HG03432 (cell line): Measurements from ENCODE around the gene PSMB2.

ENCODE experiments used
- ATAC-seq: cut with Tn5 transposase; IDR thresholded peaks from one replicate; pipeline ENCODE4 v1.9.1; 2021; ENCODE audit warnings: mild to moderate bottlenecking, moderate library complexity; ENCODE audit not compliant: unreplicated experiment

PSMB2 gene

DNA sequence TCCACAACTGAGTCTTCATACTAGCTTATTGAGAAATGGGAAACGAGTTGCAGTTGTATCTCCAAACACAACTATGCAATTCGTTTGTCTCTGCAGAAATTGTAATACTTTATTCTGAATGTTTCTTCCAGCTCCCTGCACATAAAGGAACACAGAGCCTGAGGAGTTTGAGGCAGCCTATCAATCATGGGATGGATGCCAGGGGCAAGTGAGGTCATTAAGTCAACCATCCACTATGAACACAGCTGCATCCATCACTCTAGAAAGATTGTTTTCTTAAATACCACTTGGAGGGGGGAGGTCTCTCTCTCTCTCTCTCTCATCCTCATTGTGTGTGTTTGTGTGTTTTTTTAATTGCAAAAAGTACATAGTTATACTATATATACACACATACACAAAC lies 2.9 kb upstream of the PSMB2 start:
- no peak for ATAC-seq

DNA sequence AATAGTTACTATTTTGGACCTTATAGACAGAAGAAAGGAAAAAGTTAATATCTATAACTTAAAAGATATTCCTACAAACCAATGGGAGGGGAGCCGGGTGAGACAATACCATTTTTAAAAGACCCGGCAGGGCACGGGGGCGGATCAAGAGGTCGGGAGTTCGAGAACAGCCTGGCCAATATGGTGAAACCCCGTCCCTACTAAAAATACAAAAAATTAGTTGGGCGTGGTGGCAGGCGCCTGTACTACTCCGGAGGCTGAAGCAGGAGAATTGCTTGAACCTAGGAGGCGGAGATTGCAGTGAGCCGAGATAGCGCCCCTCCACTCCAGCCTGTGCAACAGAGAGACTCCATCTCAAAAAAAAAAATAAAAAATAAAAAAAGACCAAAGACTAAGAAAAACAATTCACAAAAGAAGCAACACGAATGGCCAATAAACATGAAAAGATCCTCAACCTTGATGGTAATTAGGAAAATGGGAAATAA lies 1.2 kb upstream of the PSMB2 start:
- no peak for ATAC-seq

DNA sequence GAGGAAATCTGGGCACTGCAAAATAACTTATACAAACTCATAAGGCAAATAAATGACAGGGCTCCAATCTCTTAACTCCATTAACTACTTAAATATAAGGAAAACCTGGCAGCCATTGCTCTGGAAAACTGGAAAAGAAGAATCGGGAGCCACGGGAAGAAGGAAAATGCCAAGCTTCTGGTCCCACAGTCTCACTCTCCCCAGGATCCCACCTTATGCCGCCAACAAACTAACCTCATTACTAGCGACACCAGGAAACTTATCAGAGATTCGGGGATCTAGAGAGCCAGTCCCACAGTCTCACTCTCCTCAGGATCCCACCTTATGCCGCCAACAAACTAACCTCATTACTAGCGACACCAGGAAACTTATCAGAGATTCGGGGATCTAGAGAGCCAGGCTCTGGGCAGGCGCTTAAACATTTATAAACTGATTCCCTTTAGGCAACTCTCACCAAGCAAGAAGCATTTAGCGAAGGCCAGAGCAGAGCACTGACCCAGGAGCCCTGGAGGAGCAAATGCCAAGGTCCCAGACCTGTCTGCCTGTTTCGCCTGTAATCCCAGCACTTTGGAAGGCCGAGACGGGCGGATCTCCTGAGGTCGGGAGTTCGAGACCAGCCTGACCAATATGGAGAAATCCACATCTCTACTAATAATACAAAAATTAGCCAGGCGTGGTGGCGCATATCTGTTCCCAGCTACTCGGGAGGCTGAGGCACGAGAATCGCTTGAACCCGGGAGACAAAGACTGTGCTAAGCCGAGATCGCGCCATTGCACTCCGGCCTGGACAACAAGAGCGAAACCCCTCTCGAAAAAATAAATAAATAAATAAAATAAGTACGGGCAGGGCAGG lies 720 bp downstream of the PSMB2 start:
- ATAC-seq: no peak

DNA sequence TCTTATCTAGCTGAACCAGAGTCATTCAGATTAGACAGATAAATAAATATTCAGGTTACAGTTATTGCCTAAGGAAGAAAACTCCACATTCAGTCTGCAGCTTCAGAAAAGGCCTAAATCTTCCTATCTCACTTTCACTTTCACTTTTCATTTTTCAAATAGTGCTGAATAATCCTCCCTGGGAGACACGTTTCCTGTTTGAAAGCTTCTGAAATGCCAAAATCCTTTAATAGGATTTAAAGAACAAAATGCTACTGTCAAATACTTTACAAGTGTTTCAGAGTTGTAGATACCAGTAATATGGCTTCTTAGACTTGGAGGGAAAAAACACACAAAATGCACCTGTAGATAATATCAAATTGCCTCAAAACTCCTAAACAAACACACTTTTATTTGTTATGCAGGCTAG lies 3.9 kb downstream of the PSMB2 start:
- ATAC-seq: no peak

DNA sequence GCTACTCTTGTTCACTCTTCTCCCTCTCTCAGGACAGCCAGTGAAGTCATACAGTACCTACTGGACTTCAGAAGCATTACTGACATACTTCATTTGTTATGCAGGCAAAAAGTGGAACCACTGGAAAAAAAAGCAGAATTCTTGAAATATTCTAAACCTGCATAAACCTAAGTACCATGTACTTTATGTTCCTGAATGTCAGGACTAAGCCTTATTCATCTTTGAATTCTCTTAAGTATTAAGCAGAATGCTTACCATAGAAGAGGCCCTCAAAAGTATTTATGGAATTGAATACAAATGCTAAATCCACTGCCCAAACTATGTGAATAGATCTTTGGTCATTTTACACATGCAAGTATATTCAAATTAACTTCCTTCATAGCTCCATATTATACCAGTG lies 7.8 kb downstream of the PSMB2 start:
- ATAC-seq: no peak

DNA sequence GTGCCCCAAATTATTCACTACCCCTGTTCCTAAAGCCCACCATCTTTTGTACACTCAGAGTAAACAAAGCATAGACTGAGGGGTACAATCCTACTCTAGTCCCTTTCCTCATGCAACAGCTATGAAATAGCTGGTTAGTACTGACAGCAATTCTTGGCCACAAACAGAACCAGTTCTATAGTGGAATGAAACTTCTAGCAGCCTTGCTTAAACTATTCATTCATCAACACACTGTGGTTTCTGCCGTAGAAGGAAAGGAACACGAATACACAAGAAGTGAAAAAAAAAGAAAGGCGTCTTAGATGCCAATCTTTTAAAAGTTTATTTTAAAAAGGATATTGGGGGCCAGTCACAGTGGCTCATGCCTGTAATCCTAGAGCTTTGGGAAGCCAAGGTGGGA lies 9.9 kb downstream of the PSMB2 start:
- ATAC-seq: no peak

DNA sequence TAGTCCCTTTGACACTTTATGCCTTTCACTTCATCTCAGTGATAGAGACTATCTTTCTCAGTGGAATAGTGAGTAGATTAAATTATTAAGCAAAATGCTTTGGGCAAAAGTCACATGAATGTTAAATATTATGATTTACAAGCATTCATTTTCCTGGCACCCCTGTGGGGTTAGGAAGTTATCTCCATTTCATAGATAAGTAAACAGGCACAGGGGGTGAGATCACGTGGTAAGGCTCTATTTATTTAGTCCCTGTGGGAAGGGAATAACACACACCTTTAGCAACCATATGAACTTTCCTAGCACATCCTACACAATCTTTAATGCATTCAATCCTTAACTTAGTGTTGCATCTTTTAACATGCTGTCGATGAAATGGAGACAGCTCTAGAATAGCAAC lies 12.3 kb downstream of the PSMB2 start:
- ATAC-seq: no peak

DNA sequence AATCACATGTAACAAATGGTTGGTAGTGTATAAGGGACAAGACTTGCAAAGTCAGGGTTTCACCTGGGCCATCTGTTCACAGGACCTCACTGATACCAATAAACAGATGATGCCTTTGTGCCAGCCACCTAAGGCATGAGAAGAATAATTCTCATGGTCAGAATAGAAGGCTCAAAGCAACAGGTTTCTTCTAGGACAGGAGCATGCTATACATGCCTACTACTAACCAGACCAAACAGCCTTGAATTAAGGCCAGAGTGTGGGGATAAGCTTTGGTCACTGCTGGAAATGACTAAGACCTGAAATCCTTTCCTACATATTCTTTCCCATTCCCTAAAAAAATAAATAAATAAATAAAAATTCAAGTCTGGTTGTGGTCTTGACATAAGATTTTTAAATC lies 17.5 kb downstream of the PSMB2 start:
- ATAC-seq: no peak

DNA sequence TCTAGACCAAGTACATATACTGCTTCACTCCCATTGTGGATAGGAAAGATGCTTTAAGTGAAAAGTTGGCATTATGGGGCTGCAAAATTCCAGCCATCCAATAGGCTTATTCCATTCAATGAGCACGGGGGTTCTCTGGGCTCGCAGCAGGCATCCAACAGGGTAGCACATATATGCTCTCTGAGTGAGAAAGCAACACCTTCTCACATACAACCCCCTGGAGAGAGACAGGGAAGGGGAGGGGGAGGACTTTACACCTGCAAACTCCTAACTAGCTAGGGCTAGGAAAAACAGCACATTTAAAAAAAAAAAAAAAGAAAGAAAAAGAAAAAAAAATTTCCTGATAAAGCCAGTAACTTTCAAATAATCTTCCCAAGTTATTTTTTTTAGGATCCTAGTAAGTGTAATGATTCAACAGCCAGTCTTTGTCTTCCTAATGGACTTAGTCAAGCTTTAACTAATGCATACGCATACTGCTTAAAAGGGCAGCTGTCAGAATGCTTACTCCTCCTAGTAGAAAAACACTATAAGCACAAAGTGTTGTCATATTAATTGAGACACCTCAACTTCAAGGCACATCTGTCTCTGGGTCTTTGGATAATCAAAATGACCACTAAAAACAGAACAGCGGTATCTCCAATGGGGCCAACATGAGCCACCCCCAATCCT lies 18.7 kb downstream of the PSMB2 start:
- ATAC-seq: no peak

DNA sequence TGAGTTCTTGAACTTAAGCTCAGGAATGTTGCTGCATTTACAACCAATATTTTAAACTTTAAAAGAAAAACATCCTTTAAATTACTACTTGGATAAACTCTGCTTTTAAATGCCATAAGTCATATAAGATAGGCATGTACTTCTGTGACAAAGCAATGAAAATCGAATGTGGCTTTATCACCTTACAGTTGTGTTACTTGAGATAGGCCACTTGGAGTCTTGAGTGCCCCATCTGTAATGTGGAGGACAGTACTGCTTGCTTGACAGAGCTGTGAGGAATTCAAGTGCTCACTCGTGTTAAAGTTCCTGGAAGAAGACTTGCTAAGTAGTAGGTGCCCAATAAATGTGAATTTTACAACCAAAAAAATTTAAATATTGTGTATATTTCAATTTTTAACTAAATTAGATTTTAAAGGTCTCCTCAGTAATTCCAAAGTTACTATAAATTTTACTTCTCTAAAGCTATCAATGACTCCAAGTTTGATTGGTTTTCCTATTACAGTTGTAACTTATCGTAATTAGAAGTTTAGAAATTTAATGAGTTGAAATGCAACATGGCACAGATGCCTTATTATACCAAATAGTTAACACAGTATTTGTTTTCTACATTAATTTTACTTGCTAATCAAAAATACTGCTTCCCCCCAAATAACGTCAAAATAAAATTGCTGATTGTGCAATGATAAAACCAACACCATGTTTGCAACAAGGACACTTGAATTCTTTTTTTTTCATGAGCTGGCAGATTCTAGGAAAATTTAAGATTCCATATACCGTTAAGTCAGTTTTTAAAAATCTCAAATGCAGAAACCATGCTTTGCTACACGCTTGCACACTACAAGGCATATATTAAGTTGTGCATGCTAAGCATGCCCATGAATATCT lies 21.8 kb downstream of the PSMB2 start:
- ATAC-seq: no peak

DNA sequence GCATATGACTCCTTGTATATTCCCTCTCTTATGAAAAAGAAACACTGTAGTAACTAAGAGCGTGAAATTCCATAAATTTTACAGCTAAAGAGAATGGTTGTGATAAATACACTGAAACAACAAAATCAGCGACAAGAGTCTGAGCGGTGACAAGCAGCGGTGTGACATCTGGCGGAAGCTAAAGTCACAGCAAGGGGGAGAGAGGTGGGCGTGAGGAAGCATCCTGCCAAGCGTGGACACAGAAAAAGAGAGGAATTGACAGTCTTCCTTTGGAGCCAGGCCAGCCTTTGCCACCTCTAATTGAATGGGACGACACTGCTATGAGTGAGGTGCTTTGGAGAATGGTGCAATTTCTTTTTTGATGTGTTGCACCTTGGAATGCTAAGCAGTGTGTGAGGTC lies 25.9 kb downstream of the PSMB2 start:
- ATAC-seq: no peak

DNA sequence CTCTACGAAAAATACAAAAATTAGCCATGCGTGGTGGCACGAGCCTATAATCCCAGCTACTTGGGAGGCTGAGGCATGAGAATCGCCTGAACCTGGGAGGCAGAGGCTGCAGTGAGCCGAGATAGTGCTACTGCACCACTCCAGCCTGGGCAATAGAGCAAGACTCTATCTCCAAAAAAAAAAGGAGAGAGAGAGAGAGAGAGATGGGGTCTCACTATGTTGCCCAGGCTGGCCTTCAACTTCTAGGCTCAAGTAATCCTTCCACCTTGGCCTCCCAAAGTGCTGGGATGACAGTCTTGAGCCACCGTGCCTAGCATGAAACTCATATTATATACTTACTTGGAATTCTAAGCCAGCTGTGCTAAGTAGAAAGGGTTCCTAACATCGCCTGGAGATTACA lies 29.7 kb downstream of the PSMB2 start:
- ATAC-seq: no peak

DNA sequence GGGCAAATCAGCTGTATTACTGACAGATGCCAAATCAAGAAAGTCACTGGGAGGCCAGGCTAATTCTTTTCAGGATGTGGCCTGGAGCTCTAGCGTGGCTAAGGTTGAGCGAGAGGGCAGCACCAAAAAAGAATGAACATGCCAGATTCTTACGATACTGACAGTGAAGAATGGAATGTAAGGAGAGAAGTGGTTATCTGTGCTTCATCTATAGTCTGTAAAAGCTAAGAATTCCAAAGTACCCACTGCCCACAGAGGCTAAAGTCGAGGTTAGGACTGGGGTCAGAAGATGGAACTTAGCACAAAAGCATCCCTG lies 35.5 kb downstream of the PSMB2 start:
- no peak for ATAC-seq

DNA sequence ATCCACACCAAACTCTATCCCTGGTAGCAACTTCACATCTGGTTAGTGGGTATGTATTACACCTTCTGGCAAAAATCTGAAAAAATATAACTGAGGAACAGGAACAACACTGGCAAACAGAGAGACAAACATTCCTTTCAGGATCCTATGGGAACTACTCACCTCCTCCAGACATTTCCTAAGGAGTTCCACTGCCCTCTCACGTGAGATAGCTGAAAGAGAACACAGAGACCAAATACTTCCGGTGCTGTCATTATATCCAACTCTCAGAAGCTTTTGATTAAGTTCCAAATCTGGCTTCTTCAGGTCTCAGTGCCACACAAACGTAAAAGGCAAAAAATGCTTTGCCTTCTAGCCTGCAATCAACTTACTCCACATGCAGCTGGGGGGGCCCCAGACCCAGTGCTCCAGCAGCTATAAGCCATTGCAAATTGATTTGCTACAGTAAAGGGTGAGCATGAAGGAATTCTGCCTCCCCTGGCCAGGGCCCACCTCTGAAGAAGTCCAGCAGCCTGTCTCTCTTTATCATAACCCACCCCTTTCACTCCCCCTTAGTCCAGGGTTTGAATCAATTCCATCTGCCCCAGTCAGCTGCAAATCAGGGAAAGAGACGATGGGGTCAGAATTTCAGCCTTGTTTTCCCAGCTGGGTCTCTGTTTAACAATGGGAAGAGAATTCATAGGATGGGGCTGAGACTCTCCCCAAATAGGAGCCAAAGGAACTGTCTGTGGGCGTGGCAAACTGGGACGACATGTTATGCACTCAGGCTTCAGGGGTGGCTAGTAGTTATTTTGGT lies 36.1 kb downstream of the PSMB2 start:
- ATAC-seq: no peak

DNA sequence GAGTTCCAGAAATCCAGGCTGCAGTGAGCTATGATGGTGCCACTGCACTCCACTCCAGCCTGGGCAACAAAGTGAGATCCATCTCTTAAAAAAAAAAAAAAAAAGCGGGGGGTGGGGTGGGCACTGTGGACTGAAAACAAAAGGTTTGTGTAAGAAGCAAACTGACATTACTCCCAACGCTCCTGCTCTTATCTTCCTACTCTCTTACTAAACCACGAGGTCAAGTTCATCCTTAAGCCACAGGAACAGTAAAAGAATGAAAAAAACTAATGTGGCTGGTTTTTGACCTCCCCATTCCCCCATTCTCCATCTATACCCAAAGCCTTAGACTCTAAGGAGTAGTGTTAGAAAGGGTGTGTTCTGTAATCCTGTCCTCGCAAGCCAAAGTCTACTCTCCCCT lies 37.4 kb downstream of the PSMB2 start:
- ATAC-seq: no peak

DNA sequence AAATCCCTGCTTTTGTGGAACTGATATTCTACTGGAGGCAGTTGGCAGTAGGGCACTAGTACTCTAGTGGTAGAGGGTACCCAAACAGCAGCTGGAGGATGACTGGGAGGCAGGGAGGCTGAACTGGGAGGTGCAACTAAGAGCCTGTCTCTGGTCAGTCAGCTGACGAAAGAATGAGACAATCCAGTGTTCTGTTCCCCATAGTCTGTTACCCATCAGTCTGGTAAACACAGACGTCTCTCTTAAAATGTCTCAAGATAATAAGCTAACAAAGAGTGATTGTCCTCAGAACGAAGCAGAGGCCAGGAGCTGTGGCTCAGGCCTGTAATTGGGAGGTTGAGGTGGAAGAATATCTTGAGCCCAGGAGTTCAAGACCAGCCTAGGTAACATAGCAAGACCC lies 37.9 kb downstream of the PSMB2 start:
- ATAC-seq: no peak

DNA sequence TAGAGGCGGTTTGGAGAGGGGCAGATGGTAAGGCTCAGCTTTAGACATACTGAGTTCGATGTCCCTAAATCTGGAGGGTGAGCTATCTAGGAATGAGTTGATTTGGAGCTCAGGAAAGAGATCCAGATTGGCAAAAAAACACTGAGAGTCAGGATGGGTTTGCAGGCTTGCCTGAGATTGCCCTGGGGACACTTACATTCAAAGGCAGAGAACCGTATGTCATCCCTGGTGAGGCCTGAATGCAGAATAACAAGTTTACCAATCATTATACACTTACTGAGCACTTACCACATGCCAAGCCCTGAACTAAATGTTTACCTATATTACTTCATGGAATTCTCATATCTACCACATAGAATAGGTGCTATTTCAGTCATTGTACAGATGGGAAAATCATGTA lies 40.7 kb downstream of the PSMB2 start:
- no peak for ATAC-seq

DNA sequence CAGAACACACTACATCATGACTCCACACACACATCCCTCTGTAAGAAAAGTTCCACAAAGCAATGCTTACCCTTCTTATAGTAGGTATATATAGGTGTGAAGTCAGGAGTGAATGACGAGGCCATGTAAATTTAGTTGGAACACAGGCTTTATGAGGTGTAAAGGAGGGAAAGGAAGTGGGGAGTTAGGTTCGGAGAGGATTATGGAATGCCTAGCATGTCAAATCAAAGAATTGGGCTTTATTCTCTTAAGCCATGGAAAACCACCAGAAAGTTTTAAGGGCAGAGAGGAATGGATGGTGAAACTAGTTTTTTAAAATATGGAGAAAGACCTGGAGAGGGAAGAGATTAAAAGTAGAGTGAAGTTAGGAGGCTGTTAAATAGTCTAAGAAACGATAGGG lies 41.9 kb downstream of the PSMB2 start:
- ATAC-seq: no peak

DNA sequence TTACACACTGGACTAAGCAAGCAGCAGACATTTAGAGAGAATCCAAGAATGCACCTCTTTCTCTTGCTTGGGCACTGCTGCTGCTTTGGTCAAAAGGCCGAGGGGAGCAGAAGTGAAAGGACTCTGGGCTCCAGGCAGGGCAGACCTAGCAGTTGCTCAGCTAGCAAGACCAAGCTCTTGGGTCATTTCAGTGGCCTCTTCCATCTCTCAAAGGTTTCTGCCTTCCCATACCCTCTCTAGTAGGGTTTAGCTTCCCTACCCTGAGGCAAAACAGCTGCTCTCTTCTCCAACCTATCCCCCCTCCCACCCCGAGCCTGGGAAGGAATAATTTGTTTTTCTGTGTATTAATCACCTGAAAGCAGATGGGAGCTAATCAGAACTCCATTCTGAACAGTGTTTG lies 42.4 kb downstream of the PSMB2 start:
- no peak for ATAC-seq

DNA sequence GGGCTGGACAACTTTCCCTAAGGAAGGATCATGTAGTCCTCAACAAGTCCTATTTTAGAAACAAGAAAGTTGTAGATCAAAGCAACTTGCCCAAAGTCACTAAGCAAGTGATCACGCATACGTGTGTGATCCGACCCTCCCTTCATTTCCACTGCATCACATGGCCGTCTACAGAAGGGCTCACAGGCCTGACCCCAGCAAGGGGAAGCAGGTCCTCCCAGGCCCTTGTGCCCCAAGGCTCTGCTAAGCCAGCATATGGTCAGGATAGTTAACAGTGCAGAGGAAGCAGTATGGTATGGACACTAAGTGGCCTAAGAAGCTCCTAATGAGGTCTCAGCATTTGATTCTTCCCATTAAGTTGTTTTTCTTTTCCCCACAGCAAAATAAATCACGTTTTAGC lies 43.5 kb downstream of the PSMB2 start:
- ATAC-seq: no peak

DNA sequence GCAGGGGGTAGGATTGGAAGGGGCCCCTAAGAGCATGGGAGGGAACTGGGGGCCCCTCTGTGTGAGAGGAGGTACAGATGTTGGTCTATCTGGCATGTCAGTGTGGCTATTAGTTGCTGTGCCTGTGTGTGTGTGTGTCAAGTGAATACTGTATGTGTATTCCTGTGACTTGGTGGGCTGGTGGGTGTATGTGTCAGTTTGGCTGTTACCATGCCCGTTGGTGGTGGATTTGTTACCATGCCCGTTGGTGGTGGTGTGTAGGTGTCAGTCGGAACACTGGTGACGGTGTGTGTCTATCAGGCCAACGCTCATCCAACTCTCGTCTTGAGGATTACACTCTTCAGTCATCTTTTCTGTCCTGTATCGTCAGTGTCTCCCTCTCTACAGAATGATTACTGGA lies 45.6 kb downstream of the PSMB2 start:
- no peak for ATAC-seq
